HepG2 (cell line): ENCODE data around the gene PCSK5. TPM values are rescaled to one million over a fixed set of nuclear protein-coding genes. Genes with fewer than 3 reads are reported as not detected.

Experiments used
- ATF7-NPFF ChIP-seq: sonication (generic); formaldehyde crosslinking; IDR thresholded peaks from 2 replicates; pipeline ENCODE4 v1.8.1; 2023; ENCODE audit warnings: mild to moderate bottlenecking, low read depth, missing genetic modification reagents, moderate library complexity
- CAMTA2 ChIP-seq: sonication (generic); formaldehyde crosslinking; IDR thresholded peaks from 2 replicates; pipeline ENCODE4 v1.4.0; 2020; ENCODE audit warnings: mild to moderate bottlenecking, missing genetic modification reagents, borderline replicate concordance
- CBX5 ChIP-seq: sonication (generic); formaldehyde crosslinking; IDR thresholded peaks from 2 replicates; pipeline ENCODE4 v1.4.0; 2020; ENCODE audit warnings: missing genetic modification reagents, borderline replicate concordance
- CSRNP1 ChIP-seq: sonication (generic); formaldehyde crosslinking; IDR thresholded peaks from 2 replicates; pipeline ENCODE4 v1.8.1; 2023; ENCODE audit warnings: mild to moderate bottlenecking, missing genetic modification reagents
- JUND ChIP-seq: sonication (generic); formaldehyde crosslinking; IDR thresholded peaks from 2 replicates; pipeline ENCODE4 v1.8.0; 2022; ENCODE audit warnings: mild to moderate bottlenecking, missing genetic modification reagents
- NFE2L2 ChIP-seq: fragments of 150-350 bp; IDR thresholded peaks from 2 replicates; pipeline ENCODE4 v1.6.1; 2014; ENCODE audit warnings: low read length
- POGZ ChIP-seq: sonication (generic); formaldehyde crosslinking; IDR thresholded peaks from 2 replicates; pipeline ENCODE4 v1.4.0; 2020; ENCODE audit warnings: mild to moderate bottlenecking, missing genetic modification reagents
- SIX1 ChIP-seq: sonication (generic); formaldehyde crosslinking; IDR thresholded peaks from 2 replicates; pipeline ENCODE4 v1.4.0; 2020; ENCODE audit warnings: missing genetic modification reagents, borderline replicate concordance
- TEAD3 ChIP-seq: optimal IDR thresholded peaks from 2 replicates; pipeline ENCODE3; 2016; ENCODE audit warnings: borderline replicate concordance
- TGIF2 ChIP-seq: IDR thresholded peaks from 2 replicates; pipeline ENCODE4 v1.6.1; 2016; ENCODE audit warnings: control low read depth, missing compliant biosample characterization
- TOPORS ChIP-seq: sonication (generic); formaldehyde crosslinking; IDR thresholded peaks from 2 replicates; pipeline ENCODE4 v1.8.0; 2023; ENCODE audit warnings: mild to moderate bottlenecking, missing genetic modification reagents
- XRCC5 ChIP-seq: fragments of 200-400 bp; formaldehyde crosslinking; optimal IDR thresholded peaks from 2 replicates; pipeline ENCODE3; 2017; ENCODE audit warnings: mild to moderate bottlenecking, low read length
- ZEB1 ChIP-seq: IDR thresholded peaks from 2 replicates; pipeline ENCODE4 v1.6.1; 2012; ENCODE audit warnings: mild to moderate bottlenecking, low read depth, inconsistent platforms; ENCODE audit not compliant: insufficient replicate concordance
- ZMYM3 ChIP-seq: sonication (generic); formaldehyde crosslinking; IDR thresholded peaks from 2 replicates; pipeline ENCODE4 v1.5.1; 2020; ENCODE audit warnings: mild to moderate bottlenecking, missing genetic modification reagents
- ZNF17 ChIP-seq: sonication (generic); formaldehyde crosslinking; IDR thresholded peaks from 2 replicates; pipeline ENCODE4 v1.5.0; 2020; ENCODE audit warnings: mild to moderate bottlenecking, missing genetic modification reagents
- ZNF232 ChIP-seq: sonication (generic); formaldehyde crosslinking; IDR thresholded peaks from 2 replicates; pipeline ENCODE4 v1.4.0; 2020; ENCODE audit warnings: missing genetic modification reagents, borderline replicate concordance
- ZNF3 ChIP-seq: IDR thresholded peaks from 2 replicates; pipeline ENCODE4 v1.7.0; 2017; ENCODE audit warnings: inconsistent platforms
- ZNF792 ChIP-seq: IDR thresholded peaks from 2 replicates; pipeline ENCODE4 v1.6.1; 2016
- ZSCAN25 ChIP-seq: sonication (generic); formaldehyde crosslinking; IDR thresholded peaks from 2 replicates; pipeline ENCODE4 v1.8.0; 2022; ENCODE audit warnings: mild to moderate bottlenecking, missing genetic modification reagents
- polyA plus RNA-seq, 8 experiments: library from polyadenylated mRNA; depleted of rRNA in 3 of 8; stranded (reverse) in 7 of 8; unstranded in 1 of 8; fragments of >200 nt; fragmentation: Illumina TruSeq in 4 of 8; extraction: Trizol in 4 of 8; gene quantifications; 2 replicates each; pipeline versions ENCODE4 v1.2.1 to v1.2.3, GENCODE V29; 2011 to 2016; ENCODE audit warnings: low read depth in 4 of 8, missing spikeins in 1 of 8, mixed read lengths in 1 of 8; ENCODE audit not compliant: insufficient read depth in 1 of 8
- total RNA-seq, 5 experiments: library from RNA; depleted of rRNA; stranded (reverse); fragments of >200 nt; fragmentation: Illumina TruSeq; extraction: Trizol; gene quantifications; 2 replicates each; pipeline ENCODE4 v1.2.3, GENCODE V29; 2016; ENCODE audit warnings: low read depth in 1 of 5
- TF ChIP-seq, protein P1 (sequence below): IDR thresholded peaks from 2 replicates; pipeline ENCODE4 v1.6.1; 2012; ENCODE audit warnings: inconsistent platforms
- TF ChIP-seq, protein P2 (sequence below), 2 experiments: fragments of 450-650 bp in 1 of 2; sonication (generic) in 1 of 2; formaldehyde crosslinking in 1 of 2; IDR thresholded peaks; 2 replicates each; pipeline versions ENCODE4 v1.6.1 to v1.8.0; 2016 to 2022; ENCODE audit warnings: antibody characterized with exemption in 1 of 2, mild to moderate bottlenecking in 1 of 2, missing genetic modification reagents in 1 of 2

The PCSK5 gene
- total and polyA plus RNA-seq, 2 of the 13 experiments (the other 11 are each of a cell fraction or from before 2014, with no cell fraction given) = 0.55 to 0.66 TPM

- TF ChIP-seq CSRNP1 (peak; percentile 66; the same call in 1 of the 2 replicates), ATF7-NPFF (CRISPR knock-in tag) (no peak), CAMTA2 (no peak), CBX5 (CRISPR knock-in tag) (peak; percentile 73; the same call in 1 of the 2 replicates), SIX1 (CRISPR knock-in tag) (0 out of 2 replicates have a peak, but pooled peaks have one; percentile 47), TGIF2 (CRISPR knock-in tag) (peak; percentile 49; the same call in 1 of the 2 replicates), ZNF792 (CRISPR knock-in tag) (0 out of 2 replicates have a peak, but pooled peaks have one; percentile 75), JUND (CRISPR knock-in tag) (peak; percentile 43; the same call in 1 of the 2 replicates), TOPORS (CRISPR knock-in tag) (0 out of 2 replicates have a peak, but pooled peaks have one; percentile 52), ZMYM3 (CRISPR knock-in tag) (peak; percentile 81; the same call in 1 of the 2 replicates), ZNF3 (CRISPR knock-in tag) (no peak), POGZ (CRISPR knock-in tag) (peak; percentile 77), ZNF17 (no peak), ZEB1 (peak; percentile 77), ZNF232 (CRISPR knock-in tag) (no peak), NFE2L2 (no peak), XRCC5 (peak; percentile 51), ZSCAN25 (CRISPR knock-in tag) (no peak), TEAD3 (CRISPR knock-in tag) (peak; percentile 69)
- TF ChIP-seq, protein P1, sequence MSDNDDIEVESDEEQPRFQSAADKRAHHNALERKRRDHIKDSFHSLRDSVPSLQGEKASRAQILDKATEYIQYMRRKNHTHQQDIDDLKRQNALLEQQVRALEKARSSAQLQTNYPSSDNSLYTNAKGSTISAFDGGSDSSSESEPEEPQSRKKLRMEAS = peak; percentile 65
- TF ChIP-seq, protein P2, sequence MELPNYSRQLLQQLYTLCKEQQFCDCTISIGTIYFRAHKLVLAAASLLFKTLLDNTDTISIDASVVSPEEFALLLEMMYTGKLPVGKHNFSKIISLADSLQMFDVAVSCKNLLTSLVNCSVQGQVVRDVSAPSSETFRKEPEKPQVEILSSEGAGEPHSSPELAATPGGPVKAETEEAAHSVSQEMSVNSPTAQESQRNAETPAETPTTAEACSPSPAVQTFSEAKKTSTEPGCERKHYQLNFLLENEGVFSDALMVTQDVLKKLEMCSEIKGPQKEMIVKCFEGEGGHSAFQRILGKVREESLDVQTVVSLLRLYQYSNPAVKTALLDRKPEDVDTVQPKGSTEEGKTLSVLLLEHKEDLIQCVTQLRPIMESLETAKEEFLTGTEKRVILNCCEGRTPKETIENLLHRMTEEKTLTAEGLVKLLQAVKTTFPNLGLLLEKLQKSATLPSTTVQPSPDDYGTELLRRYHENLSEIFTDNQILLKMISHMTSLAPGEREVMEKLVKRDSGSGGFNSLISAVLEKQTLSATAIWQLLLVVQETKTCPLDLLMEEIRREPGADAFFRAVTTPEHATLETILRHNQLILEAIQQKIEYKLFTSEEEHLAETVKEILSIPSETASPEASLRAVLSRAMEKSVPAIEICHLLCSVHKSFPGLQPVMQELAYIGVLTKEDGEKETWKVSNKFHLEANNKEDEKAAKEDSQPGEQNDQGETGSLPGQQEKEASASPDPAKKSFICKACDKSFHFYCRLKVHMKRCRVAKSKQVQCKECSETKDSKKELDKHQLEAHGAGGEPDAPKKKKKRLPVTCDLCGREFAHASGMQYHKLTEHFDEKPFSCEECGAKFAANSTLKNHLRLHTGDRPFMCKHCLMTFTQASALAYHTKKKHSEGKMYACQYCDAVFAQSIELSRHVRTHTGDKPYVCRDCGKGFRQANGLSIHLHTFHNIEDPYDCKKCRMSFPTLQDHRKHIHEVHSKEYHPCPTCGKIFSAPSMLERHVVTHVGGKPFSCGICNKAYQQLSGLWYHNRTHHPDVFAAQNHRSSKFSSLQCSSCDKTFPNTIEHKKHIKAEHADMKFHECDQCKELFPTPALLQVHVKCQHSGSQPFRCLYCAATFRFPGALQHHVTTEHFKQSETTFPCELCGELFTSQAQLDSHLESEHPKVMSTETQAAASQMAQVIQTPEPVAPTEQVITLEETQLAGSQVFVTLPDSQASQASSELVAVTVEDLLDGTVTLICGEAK (IDR thresholded peaks at IDR 0.05) = no peak
- TF ChIP-seq, protein P2 (CRISPR knock-in tag; IDR thresholded peaks at IDR 0.05) = peak; percentile 42; the same call in 1 of the 2 replicates
Observed at GRCh38 chr9:76373173-76373783, 482.8 kb downstream of the PCSK5 start (continued).
